Trophoblast cell (in vitro differentiated cells and primary cell): ENCODE measurements around the gene ASCC1.

Experiments
- DNase-seq, 2 donors: peaks; one replicate each; pipeline ENCODE4 v3.0.0-alpha.2; 2016
- H2AFZ ChIP-seq: 2 replicates; pipeline ENCODE4 v1.6.1; 2013; ENCODE audit warnings: low read length, moderate library complexity, mild to moderate bottlenecking; ENCODE audit not compliant: insufficient read depth, poor library complexity
- H2AK5ac ChIP-seq: 2 replicates; pipeline ENCODE4 v1.6.1; 2013; ENCODE audit warnings: mild to moderate bottlenecking, low read length
- H2BK120ac ChIP-seq: 2 replicates; pipeline ENCODE4 v1.6.1; 2013; ENCODE audit warnings: low read length, mild to moderate bottlenecking, moderate library complexity; ENCODE audit not compliant: insufficient read depth, poor library complexity
- H2BK12ac ChIP-seq: 2 replicates; pipeline ENCODE4 v1.6.1; 2013; ENCODE audit warnings: mild to moderate bottlenecking, low read length, moderate library complexity
- H2BK5ac ChIP-seq: 2 replicates; pipeline ENCODE4 v1.6.1; 2013; ENCODE audit warnings: low read length, low read depth, moderate library complexity, mild to moderate bottlenecking; ENCODE audit not compliant: poor library complexity
- H3K14ac ChIP-seq: 2 replicates; pipeline ENCODE4 v1.6.1; 2013; ENCODE audit warnings: mild to moderate bottlenecking, low read length
- H3K18ac ChIP-seq: 2 replicates; pipeline ENCODE4 v1.6.1; 2013; ENCODE audit warnings: mild to moderate bottlenecking, low read length
- H3K23ac ChIP-seq: 2 replicates; pipeline ENCODE4 v1.6.1; 2013; ENCODE audit warnings: low read length
- H3K27ac ChIP-seq: 2 replicates; pipeline ENCODE4 v1.5.1; 2013; ENCODE audit warnings: low read depth, mild to moderate bottlenecking, inconsistent platforms, low read length, moderate library complexity
- H3K27me3 ChIP-seq: 2 replicates; pipeline ENCODE4 v1.6.1; 2013; ENCODE audit warnings: inconsistent platforms, mild to moderate bottlenecking, low read length, moderate library complexity; ENCODE audit not compliant: insufficient read depth
- H3K36me3 ChIP-seq, 2 experiments: 1 replicate in 1 of 2; 2 replicates in 1 of 2; pipeline ENCODE4 v1.6.1; 2013; ENCODE audit warnings: low read length in 2 of 2, mild to moderate bottlenecking in 2 of 2, moderate library complexity in 1 of 2; ENCODE audit not compliant: insufficient read depth in 2 of 2, control insufficient read depth in 1 of 2
- H3K4ac ChIP-seq: 2 replicates; pipeline ENCODE4 v1.6.1; 2013; ENCODE audit warnings: low read depth, mild to moderate bottlenecking, low read length, moderate library complexity
- H3K4me1 ChIP-seq, 2 experiments: 1 replicate in 1 of 2; 2 replicates in 1 of 2; pipeline ENCODE4 v1.6.1; 2013; ENCODE audit warnings: low read length in 2 of 2, mild to moderate bottlenecking in 2 of 2, moderate library complexity in 1 of 2; ENCODE audit not compliant: insufficient read depth in 2 of 2, control insufficient read depth in 1 of 2
- H3K4me2 ChIP-seq: 2 replicates; pipeline ENCODE4 v1.6.1; 2013; ENCODE audit warnings: inconsistent platforms, mild to moderate bottlenecking, low read length, moderate library complexity
- H3K4me3 ChIP-seq: 2 replicates; pipeline ENCODE4 v1.5.1; 2013; ENCODE audit warnings: mild to moderate bottlenecking, low read depth, low read length, inconsistent platforms
- H3K79me1 ChIP-seq: one replicate; pipeline ENCODE4 v1.6.1; 2013; ENCODE audit warnings: low read length
- H3K79me2 ChIP-seq: 2 replicates; pipeline ENCODE4 v1.6.1; 2013; ENCODE audit warnings: low read length, mild to moderate bottlenecking; ENCODE audit not compliant: control insufficient read depth, insufficient read depth, poor library complexity
- H3K9ac ChIP-seq: 2 replicates; pipeline ENCODE4 v1.6.1; 2013; ENCODE audit warnings: mild to moderate bottlenecking, low read length
- H3K9me3 ChIP-seq: 2 replicates; pipeline ENCODE4 v1.6.1; 2013; ENCODE audit warnings: low read depth, mild to moderate bottlenecking, control low read depth, inconsistent platforms, low read length; ENCODE audit not compliant: insufficient read depth
- H4K12ac ChIP-seq: 2 replicates; pipeline ENCODE4 v1.6.1; 2013; ENCODE audit warnings: low read depth, mild to moderate bottlenecking, low read length, moderate library complexity
- H4K8ac ChIP-seq: 2 replicates; pipeline ENCODE4 v1.6.1; 2013; ENCODE audit warnings: low read depth, mild to moderate bottlenecking, low read length, moderate library complexity
- H4K91ac ChIP-seq: one replicate; pipeline ENCODE4 v1.6.1; 2013; ENCODE audit warnings: low read depth, mild to moderate bottlenecking, low read length, moderate library complexity
- WGBS: extraction: QIAGEN DNeasy Blood & Tissue Kit; methylation state at CpG from one replicate; pipeline ENCODE4 v1.1.7; 2013; ENCODE audit warnings: missing lambda C conversion rate; ENCODE audit not compliant: insufficient read length, insufficient coverage; ENCODE audit errors: extremely low coverage; 5-methylcytosine and 5-hydroxymethylcytosine counted together

Gene ASCC1

DNA sequence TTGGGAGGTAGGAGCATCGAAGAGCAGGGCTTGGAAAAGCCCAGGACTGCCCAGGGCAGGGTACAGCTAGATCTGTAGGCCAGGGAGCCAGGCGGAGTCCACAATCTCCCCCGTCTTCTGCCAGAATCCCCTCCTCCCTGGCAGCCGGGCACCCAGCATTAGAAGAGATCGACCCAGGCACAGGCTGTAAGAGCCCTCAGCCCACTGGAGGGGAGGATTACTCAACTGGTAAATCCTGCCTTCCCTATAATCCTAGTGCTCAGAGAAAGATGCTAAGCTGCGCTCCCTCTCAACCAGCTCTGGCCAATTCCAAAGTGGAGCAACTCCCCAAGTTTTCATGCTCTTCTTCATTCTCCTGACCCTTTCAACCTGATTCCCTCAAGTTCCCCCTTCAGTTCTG is 130.9 kb downstream of the ASCC1 start:
- no peak overlapping the region for H2BK12ac ChIP-seq
- no peak overlapping the region for H3K18ac ChIP-seq
- H2AK5ac ChIP-seq, result no peak overlapping the region
- H3K36me3 ChIP-seq, result no peaks in the 10 kb centered on the region
- peaks cover 24% of the 10 kb centered on the region for H3K27me3 ChIP-seq
- no peak overlapping the region for H3K23ac ChIP-seq
- H3K4me3 ChIP-seq, result no peak overlapping the region
- peaks cover 2% of the 10 kb centered on the region for H3K9me3 ChIP-seq
- H2BK120ac ChIP-seq, result no peak overlapping the region
- DNase-seq, result no peak
- H4K8ac ChIP-seq, result no peak overlapping the region
- H4K91ac ChIP-seq, result no peak overlapping the region
- H3K79me1 ChIP-seq, result no peaks in the 10 kb centered on the region
- no peak overlapping the region for H4K12ac ChIP-seq
- H3K14ac ChIP-seq, result no peak overlapping the region
- no peak overlapping the region for H2AFZ ChIP-seq
- H3K79me2 ChIP-seq, result no peaks in the 10 kb centered on the region
- H3K4ac ChIP-seq, result no peak overlapping the region
- WGBS, result no CpG with 5 or more reads among the region's 6 CpGs
- H3K4me1 ChIP-seq, result peaks cover 11 to 18% of the 10 kb centered on the region in 2 experiments
- H3K27ac ChIP-seq, result no peak overlapping the region
- no peak overlapping the region for H2BK5ac ChIP-seq
- no peak overlapping the region for H3K9ac ChIP-seq
- H3K4me2 ChIP-seq, result no peak overlapping the region

DNA sequence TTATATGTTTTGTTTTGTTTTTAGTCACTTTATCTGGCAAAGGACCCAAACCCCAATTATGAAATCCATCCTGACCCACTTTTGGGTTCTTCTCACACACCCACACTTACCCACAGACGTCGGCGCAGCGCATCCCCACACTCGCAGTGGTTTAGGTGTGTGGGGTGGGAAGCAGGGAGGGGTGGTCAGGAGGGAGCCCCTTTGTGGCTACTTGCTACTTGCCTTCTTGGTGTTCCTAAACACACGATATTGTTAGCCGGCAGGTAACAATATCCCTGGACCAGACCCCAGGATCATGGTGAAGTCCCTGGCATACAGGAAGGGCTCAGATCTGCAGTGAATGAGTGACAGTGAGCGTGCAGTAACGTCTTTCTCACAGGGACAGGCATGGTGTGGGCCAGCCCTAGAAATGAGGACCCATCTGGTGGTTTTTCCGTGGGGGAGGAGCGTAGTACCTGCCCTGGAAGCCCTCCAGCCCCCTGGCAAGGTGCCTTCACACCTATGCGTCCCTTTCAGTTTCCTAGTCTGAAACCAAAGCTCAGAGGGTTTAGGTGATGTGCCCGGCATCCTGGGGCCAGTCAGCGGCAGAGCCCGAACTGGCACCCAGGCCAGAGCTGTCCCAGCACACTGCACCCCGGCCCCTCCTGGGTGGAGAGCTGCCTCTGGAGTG is 132.2 kb downstream of the ASCC1 start:
- Histone ChIP-seq H3K9me3 (peaks cover 2% of the 10 kb centered on the region), H3K9ac (no peak overlapping the region), H3K79me2 (no peaks in the 10 kb centered on the region), H3K18ac (no peak overlapping the region), H3K79me1 (no peaks in the 10 kb centered on the region), H3K4me3 (no peak overlapping the region), H4K91ac (no peak overlapping the region), H3K14ac (no peak overlapping the region), H2AK5ac (no peak overlapping the region), H2BK120ac (no peak overlapping the region), H2BK5ac (no peak overlapping the region), H3K27ac (no peak overlapping the region), H2AFZ (no peak overlapping the region), H4K8ac (no peak overlapping the region), H3K36me3 (no peaks in the 10 kb centered on the region), H3K4ac (no peak overlapping the region), H3K4me1 (peaks cover 13 to 18% of the 10 kb centered on the region in 2 experiments), H3K23ac (no peak overlapping the region), H3K4me2 (no peak overlapping the region), H2BK12ac (no peak overlapping the region), H4K12ac (no peak overlapping the region), H3K27me3 (peaks cover 24% of the 10 kb centered on the region)
- DNase-seq, result no peak
- no CpG with 5 or more reads among the region's 16 CpGs for WGBS

- H3K27ac ChIP-seq, result no peak overlapping the region
- H4K8ac ChIP-seq, result no peak overlapping the region
- no peak overlapping the region for H2BK5ac ChIP-seq
- H2AK5ac ChIP-seq, result no peak overlapping the region
- H3K4me3 ChIP-seq, result no peak overlapping the region
- H3K14ac ChIP-seq, result no peak overlapping the region
- no peaks in the 10 kb centered on the region for H3K79me2 ChIP-seq
- H3K4me2 ChIP-seq, result no peak overlapping the region
- no peak overlapping the region for H3K9ac ChIP-seq
- no peak overlapping the region for H3K18ac ChIP-seq
- H3K4me1 ChIP-seq, result peaks cover 11 to 12% of the 10 kb centered on the region in 2 experiments
- H3K36me3 ChIP-seq, result no peaks in the 10 kb centered on the region
- no peaks in the 10 kb centered on the region for H3K79me1 ChIP-seq
- no CpG with 5 or more reads among the region's 6 CpGs for WGBS
- H4K91ac ChIP-seq, result no peak overlapping the region
- peak overlapping the region; percentile 5 for H4K12ac ChIP-seq
- no peak overlapping the region for H3K4ac ChIP-seq
- peaks cover 2% of the 10 kb centered on the region for H3K9me3 ChIP-seq
- H3K23ac ChIP-seq, result no peak overlapping the region
- no peak overlapping the region for H2BK12ac ChIP-seq
- no peak overlapping the region for H2AFZ ChIP-seq
- no peak for DNase-seq
- peaks cover 21% of the 10 kb centered on the region for H3K27me3 ChIP-seq
- H2BK120ac ChIP-seq, result no peak overlapping the region
These were observed 133.0 kb downstream of the ASCC1 start for GRCh38 chr10:72082856-72083789.

DNA sequence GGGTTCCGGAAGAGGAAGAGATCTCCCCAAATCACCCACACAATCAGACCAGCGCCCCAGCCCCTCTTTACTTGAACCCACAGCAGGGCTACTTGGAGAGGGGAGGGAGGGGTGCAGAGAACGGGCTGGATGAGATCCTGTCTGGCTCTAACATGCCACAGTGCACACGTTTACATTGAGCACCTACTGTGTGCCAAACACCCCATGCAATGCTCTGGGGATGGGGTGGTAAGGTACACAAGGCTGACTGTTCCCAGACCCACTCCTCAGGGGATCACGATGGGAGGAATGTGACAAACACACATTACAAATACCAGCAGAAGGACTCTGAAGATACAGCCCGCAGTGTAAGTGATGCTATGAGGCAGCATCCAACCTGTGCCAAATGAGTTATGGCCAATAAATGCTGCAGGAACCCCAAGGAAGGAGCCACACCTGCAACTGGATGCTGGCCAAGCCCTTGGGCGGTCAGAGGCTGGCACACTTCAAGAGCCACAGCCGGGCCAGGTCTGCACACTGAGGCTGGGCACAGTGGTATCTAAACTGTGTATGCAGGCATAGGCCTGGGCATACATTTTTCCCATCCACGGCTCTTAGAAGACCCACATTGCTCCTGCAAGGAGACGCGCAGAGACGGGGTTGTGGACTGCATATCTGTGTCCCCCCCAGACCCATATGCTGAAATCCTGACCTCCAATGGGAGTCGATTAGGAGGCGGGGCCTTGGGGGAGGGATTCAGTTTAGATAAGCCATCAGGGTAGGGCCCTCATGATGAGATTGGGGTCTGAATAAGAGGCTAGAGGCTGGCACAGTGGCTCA is 134.1 kb downstream of the ASCC1 start:
- Histone ChIP-seq H4K12ac (no peak overlapping the region), H3K4me3 (no peak overlapping the region), H4K8ac (no peak overlapping the region), H3K23ac (no peak overlapping the region), H3K79me1 (no peaks in the 10 kb centered on the region), H3K4ac (no peak overlapping the region), H3K27ac (no peak overlapping the region), H3K79me2 (no peaks in the 10 kb centered on the region), H3K9me3 (peaks cover 2% of the 10 kb centered on the region), H3K4me2 (no peak overlapping the region), H3K4me1 (peaks cover 2 to 4% of the 10 kb centered on the region in 2 experiments), H3K27me3 (peaks cover 9% of the 10 kb centered on the region), H4K91ac (no peak overlapping the region), H2AK5ac (no peak overlapping the region), H3K9ac (no peak overlapping the region), H3K14ac (no peak overlapping the region), H2BK5ac (no peak overlapping the region), H2BK120ac (no peak overlapping the region), H3K36me3 (no peaks in the 10 kb centered on the region), H3K18ac (no peak overlapping the region), H2BK12ac (no peak overlapping the region), H2AFZ (no peak overlapping the region)
- peak; percentile 51 to 74 for DNase-seq
- WGBS, result no CpG with 5 or more reads among the region's 14 CpGs
